Measurements from ENCODE around the gene BID. TPM values are rescaled to one million over a fixed set of nuclear protein-coding genes. Genes with fewer than 3 reads are reported as not detected.

BID gene
- total RNA-seq, result 38.7 TPM

GRCh38 chr22:17774206-17774925, at the start of gene BID:
Gene BID (minus strand): TSS chr22:17774469. CDS start chr22:17750116, 24,353 bp downstream.

Small RNA genes lying within 50 kb of the gene (small RNA-seq; reads per million reads assigned to genes)
- not detected for gene MIR3198-1 (ENCODE audit: low replicate concordance)

Other genes starting within 250 kb of the BID start
- gene SLC25A18, start 211.0 kb downstream of the BID start, total RNA-seq, result 0.53 TPM
- 83.3 TPM for gene ATP6V1E1, start 145.7 kb downstream of the BID start, total RNA-seq
- 44.1 TPM for gene BCL2L13, start 135.7 kb downstream of the BID start, total RNA-seq

Data from metanephros (tissue), 2 donors.